CD4-positive, alpha-beta T cell (primary cell): ENCODE measurements around the gene ELMO2. TPM values are rescaled to one million over a fixed set of nuclear protein-coding genes. Genes with fewer than 3 reads are reported as not detected.

ENCODE experiments used
- ATAC-seq: fragments of 200-7000 bp; cut with Tn5 transposase; one replicate; pipeline ENCODE4 v1.10.0; 2022; ENCODE audit warnings: mild to moderate bottlenecking; ENCODE audit not compliant: poor library complexity
- CTCF ChIA-PET: fragments of 350-600 bp; sonication (Branson Sonifier 250); formaldehyde crosslinking; loops from one replicate; lab custom pipeline; 2021; ENCODE audit warnings: antibody characterized with exemption, inconsistent platforms; lab: Charles Lee
- POLR2A ChIA-PET: fragments of 350-600 bp; sonication (Branson Sonifier 250); formaldehyde crosslinking; loops from one replicate; lab custom pipeline; 2021; ENCODE audit warnings: antibody characterized with exemption, inconsistent platforms; lab: Charles Lee
- DNase-seq, 14 experiments: peaks; one replicate each; pipeline ENCODE4 v3.0.0-alpha.2; 2013 to 2020; ENCODE audit warnings: mixed read lengths in 2 of 14
- H3K27ac ChIP-seq, 2 donors: one replicate each; pipeline versions ENCODE4 v1.5.1 to v1.7.0; 2013; ENCODE audit warnings: low read length in 2 of 2, low read depth in 1 of 2, mild to moderate bottlenecking in 1 of 2
- H3K27me3 ChIP-seq, 2 experiments: 1 replicate in 1 of 2; 2 replicates in 1 of 2; pipeline versions ENCODE4 v1.6.1 to v1.7.0; 2013; ENCODE audit warnings: low read length in 2 of 2, control low read depth in 1 of 2, mild to moderate bottlenecking in 1 of 2, moderate library complexity in 1 of 2; ENCODE audit not compliant: insufficient read depth in 2 of 2, control insufficient read depth in 1 of 2
- H3K36me3 ChIP-seq: one replicate; pipeline ENCODE4 v1.6.1; 2013; ENCODE audit warnings: low read length, control low read depth; ENCODE audit not compliant: insufficient read depth
- H3K4me1 ChIP-seq: one replicate; pipeline ENCODE4 v1.6.1; 2013; ENCODE audit warnings: low read length, control low read depth; ENCODE audit not compliant: insufficient read depth
- H3K4me3 ChIP-seq: one replicate; pipeline ENCODE4 v1.5.1; 2013; ENCODE audit warnings: mild to moderate bottlenecking, low read length, moderate library complexity
- H3K9me3 ChIP-seq, 2 experiments: 1 replicate in 1 of 2; 2 replicates in 1 of 2; pipeline versions ENCODE4 v1.6.1 to v1.7.0; 2013; ENCODE audit warnings: low read length in 2 of 2, mild to moderate bottlenecking in 2 of 2, control low read depth in 1 of 2, moderate library complexity in 1 of 2; ENCODE audit not compliant: control insufficient read depth in 1 of 2, insufficient read depth in 1 of 2
- H3K27ac Mint-ChIP-seq: one replicate; pipeline ENCODE4 v1.8.0; 2020; ENCODE audit warnings: mixed read lengths
- H3K27me3 Mint-ChIP-seq: one replicate; pipeline ENCODE4 v1.8.0; 2021; ENCODE audit warnings: mixed read lengths
- H3K36me3 Mint-ChIP-seq: one replicate; pipeline ENCODE4 v1.8.0; 2021; ENCODE audit warnings: low read depth, mixed read lengths
- H3K4me1 Mint-ChIP-seq: one replicate; pipeline ENCODE4 v1.8.0; 2021; ENCODE audit warnings: low read depth, mixed read lengths
- H3K4me3 Mint-ChIP-seq: one replicate; pipeline ENCODE4 v1.8.0; 2020; ENCODE audit warnings: mild to moderate bottlenecking, mixed read lengths
- H3K9me3 Mint-ChIP-seq: one replicate; pipeline ENCODE4 v1.8.0; 2020; ENCODE audit warnings: mixed read lengths
- CTCF ChIP-seq: fragments of 200-600 bp; IDR thresholded peaks from one replicate; pipeline ENCODE4 v1.8.0; 2022; ENCODE audit warnings: antibody characterized with exemption, mild to moderate bottlenecking
- intact Hi-C, 2 experiments: fragments of 100-400 bp; cut with DNase I in 1 of 2; cut with micrococcal nuclease in 1 of 2; formaldehyde crosslinking; loops; one replicate each; pipeline versions ENCODE4 v1.15.1 to v1.9.0; 2023 to 2025; cut with DNase I, micrococcal nuclease
- total RNA-seq, 174 experiments: library from RNA in 2 of 174; stranded (reverse) in 2 of 174; gene quantifications; one replicate each; pipeline ENCODE4 v1.2.3 and lab custom pipeline; 2021 to 2026

Gene ELMO2
- total RNA-seq, 2 experiments from 2014 or later = 85.6 TPM

- H3K4me1 Mint-ChIP-seq = peaks cover 64% of the 10 kb centered on the region
- no peaks in the 10 kb centered on the region for H3K27me3 ChIP-seq
- no peak for TF ChIP-seq CTCF
- peaks cover 56% of the 10 kb centered on the region for H3K36me3 Mint-ChIP-seq
- peaks cover 38% of the 10 kb centered on the region for H3K36me3 ChIP-seq
- CTCF ChIA-PET = no interaction called here
- H3K4me3 Mint-ChIP-seq = peak overlapping the region; percentile 69
- intact Hi-C loops = loop anchor here in 1 of 2 experiments (2.0 kb wide), 1 partner anchor 30 kb away; no protein-coding TSS in a partner anchor
- no peak overlapping the region for H3K4me3 ChIP-seq
- H3K9me3 ChIP-seq = no peaks in the 10 kb centered on the region
- no peaks in the 10 kb centered on the region for H3K27me3 Mint-ChIP-seq
- POLR2A ChIA-PET = no interaction called here
- H3K27ac ChIP-seq = peak overlapping the region in 1 of 2 donors; percentile 50
- H3K27ac Mint-ChIP-seq = peak overlapping the region; percentile 92
- H3K9me3 Mint-ChIP-seq = no peaks in the 10 kb centered on the region
- ATAC-seq = no peak
- no peak for DNase-seq
- H3K4me1 ChIP-seq = peaks cover 65% of the 10 kb centered on the region
Measured at GRCh38 chr20:46398963-46399362, 7.5 kb downstream of the ELMO2 start.

- peaks cover 38% of the 10 kb centered on the region for H3K4me1 ChIP-seq
- no peak for DNase-seq
- H3K27ac ChIP-seq = no peak overlapping the region
- no peak for ATAC-seq
- H3K4me3 Mint-ChIP-seq = no peak overlapping the region
- no peaks in the 10 kb centered on the region for H3K27me3 ChIP-seq
- TF ChIP-seq CTCF = no peak
- intact Hi-C loops = no loop called here
- ChIA-PET CTCF (no interaction called here), POLR2A (interaction anchor here (0.7 to 0.8 kb wide), 2 partner anchors 32 kb away, joined by 3 read pairs; no protein-coding TSS in a partner anchor)
- no peaks in the 10 kb centered on the region for H3K9me3 Mint-ChIP-seq
- H3K27me3 Mint-ChIP-seq = no peaks in the 10 kb centered on the region
- H3K36me3 ChIP-seq = peaks cover 65% of the 10 kb centered on the region
- H3K27ac Mint-ChIP-seq = no peak overlapping the region
- no peaks in the 10 kb centered on the region for H3K9me3 ChIP-seq
- H3K4me1 Mint-ChIP-seq = peaks cover 38% of the 10 kb centered on the region
- no peak overlapping the region for H3K4me3 ChIP-seq
- peaks cover 84% of the 10 kb centered on the region for H3K36me3 Mint-ChIP-seq
Measured at GRCh38 chr20:46396052-46396740, 10.2 kb downstream of the ELMO2 start.

- ChIA-PET POLR2A (interaction anchor here (0.7 kb wide), 1 partner anchor 31 kb away, joined by 3 read pairs; no protein-coding TSS in a partner anchor), CTCF (no interaction called here)
- Mint-ChIP-seq H3K4me3 (no peak overlapping the region), H3K27ac (peak overlapping the region; percentile 27), H3K4me1 (peaks cover 27% of the 10 kb centered on the region), H3K9me3 (no peaks in the 10 kb centered on the region), H3K27me3 (no peaks in the 10 kb centered on the region), H3K36me3 (peaks cover 89% of the 10 kb centered on the region)
- H3K4me3 ChIP-seq = no peak overlapping the region
- DNase-seq = no peak
- H3K27ac ChIP-seq = no peak overlapping the region
- TF ChIP-seq CTCF = no peak
- no peaks in the 10 kb centered on the region for H3K9me3 ChIP-seq
- peaks cover 27% of the 10 kb centered on the region for H3K4me1 ChIP-seq
- intact Hi-C loops = no loop called here
- ATAC-seq = no peak
- no peaks in the 10 kb centered on the region for H3K27me3 ChIP-seq
- H3K36me3 ChIP-seq = peaks cover 76% of the 10 kb centered on the region
Measured at GRCh38 chr20:46394872-46395760, 11.3 kb downstream of the ELMO2 start.
